Subcutaneous adipose tissue (tissue), 4 donors: ENCODE data around the gene NKAIN4. TPM values are rescaled to one million over a fixed set of nuclear protein-coding genes. Genes with fewer than 3 reads are reported as not detected.

Experiments used
- CTCF ChIP-seq: fragments of 450-650 bp; IDR thresholded peaks from one replicate; pipeline ENCODE4 v1.5.1; 2016; ENCODE audit warnings: low read depth, mild to moderate bottlenecking, control low read depth, antibody characterized with exemption, moderate library complexity
- total RNA-seq, 4 donors: library from RNA; depleted of rRNA; stranded (reverse); fragments of >200 nt; gene quantifications; one replicate each; pipeline ENCODE4 v1.1.0, GENCODE V29; 2016

NKAIN4 gene
- total RNA-seq, 4 donors from 2014 or later = not detected

- TF ChIP-seq CTCF = no peak
Observed at GRCh38 chr20:63287697-63288580, 33.7 kb upstream of the NKAIN4 start.

- no peak for TF ChIP-seq CTCF
Observed at GRCh38 chr20:63286781-63287696, 32.8 kb upstream of the NKAIN4 start.

- TF ChIP-seq CTCF = no peak
Observed at GRCh38 chr20:63285636-63286615, 31.7 kb upstream of the NKAIN4 start.

- no peak for TF ChIP-seq CTCF
Observed at GRCh38 chr20:63284981-63285524, 30.8 kb upstream of the NKAIN4 start.

GRCh38 chr20:63284544-63284949 is 30.3 kb upstream of the NKAIN4 start:
- no peak for TF ChIP-seq CTCF

GRCh38 chr20:63284083-63284440 is 29.8 kb upstream of the NKAIN4 start:
- no peak for TF ChIP-seq CTCF
